Gastroesophageal sphincter (tissue), 4 donors: ENCODE results near the gene NLGN1. TPM values are rescaled to one million over a fixed set of nuclear protein-coding genes. Genes with fewer than 3 reads are reported as not detected.
"Not testable (repeated sequence)": the region's sequence is repeated elsewhere in the genome, so short reads cannot be mapped to it uniquely, and the experiment has no call there.

Experiments
- ATAC-seq: fragments of 150-250 bp; one replicate; pipeline ENCODE4 v1.9.1; 2016; ENCODE audit warnings: mild to moderate bottlenecking, moderate library complexity
- H3K27ac ChIP-seq, 4 donors: fragments of 200-600 bp; sonication (generic) in 3 of 4; 1 replicate in 3 of 4; 2 replicates in 1 of 4; pipeline ENCODE4 v1.5.1; 2016 to 2019
- H3K27me3 ChIP-seq: fragments of 200-600 bp; sonication (generic); one replicate; pipeline ENCODE4 v1.5.1; 2019
- H3K36me3 ChIP-seq, 2 donors: fragments of 200-600 bp; sonication (generic); one replicate each; pipeline ENCODE4 v1.5.1; 2019; ENCODE audit warnings: control low read depth in 1 of 2
- H3K4me1 ChIP-seq, 3 donors: fragments of 200-600 bp; sonication (generic); 1 replicate in 2 of 3; 2 replicates in 1 of 3; pipeline ENCODE4 v1.5.1; 2016 to 2019; ENCODE audit warnings: control low read depth in 2 of 3
- H3K4me3 ChIP-seq, 2 donors: fragments of 200-600 bp; sonication (generic); one replicate each; pipeline ENCODE4 v1.5.1; 2019; ENCODE audit warnings: mild to moderate bottlenecking in 1 of 2, moderate library complexity in 1 of 2
- H3K9me3 ChIP-seq, 3 donors: fragments of 200-600 bp; sonication (generic); one replicate each; pipeline ENCODE4 v1.5.1; 2017 to 2019; ENCODE audit warnings: control low read depth in 2 of 3
- CTCF ChIP-seq, 4 experiments: fragments of 200-600 bp in 2 of 4; fragments of 450-650 bp in 2 of 4; sonication (generic) in 1 of 4; IDR thresholded peaks; one replicate each; pipeline ENCODE4 v1.5.1; 2017 to 2019; ENCODE audit warnings: antibody characterized with exemption in 4 of 4, mild to moderate bottlenecking in 2 of 4, moderate library complexity in 2 of 4
- EP300 ChIP-seq: sonication (generic); formaldehyde crosslinking; IDR thresholded peaks from one replicate; pipeline ENCODE4 v1.6.1; 2017; ENCODE audit warnings: antibody characterized with exemption, mild to moderate bottlenecking
- POLR2A ChIP-seq, 2 donors: fragments of 450-650 bp; IDR thresholded peaks; one replicate each; pipeline ENCODE4 v1.6.1; 2017; ENCODE audit warnings: antibody characterized with exemption in 2 of 2, mild to moderate bottlenecking in 2 of 2, moderate library complexity in 1 of 2
- POLR2AphosphoS5 ChIP-seq: sonication (generic); formaldehyde crosslinking; IDR thresholded peaks from one replicate; pipeline ENCODE4 v1.6.1; 2017; ENCODE audit warnings: antibody characterized with exemption
- WGBS, 2 donors: methylation state at CpG; one replicate each; pipeline ENCODE4 v1.1.5; 2018; ENCODE audit warnings: low coverage in 1 of 2; 5-methylcytosine and 5-hydroxymethylcytosine counted together
- total RNA-seq, 4 donors: library from RNA; depleted of rRNA; stranded (reverse); fragments of >200 nt; gene quantifications; one replicate each; pipeline ENCODE4 v1.1.0, GENCODE V29; 2016

NLGN1 gene
- total RNA-seq, 4 donors from 2014 or later: 13.4 to 26.4 (median 24.0) TPM

GRCh38 chr3:173380681-173381080, 16.9 kb upstream of the NLGN1 start:
- Histone ChIP-seq H3K36me3 (no peaks in the 10 kb centered on the region), H3K9me3 (no peaks in the 10 kb centered on the region), H3K27ac (no peak overlapping the region), H3K27me3 (no peaks in the 10 kb centered on the region), H3K4me3 (no peak overlapping the region), H3K4me1 (no peaks in the 10 kb centered on the region)
- TF ChIP-seq CTCF (IDR thresholded peaks at IDR 0.05) (no peak), POLR2AphosphoS5 (no peak), EP300 (no peak), POLR2A (IDR thresholded peaks at IDR 0.05) (no peak)
- ATAC-seq: no peak
- WGBS, 2 donors: 74 to 93% methylated on average over 3 of the region's 3 CpGs

GRCh38 chr3:173381936-173382335, 15.6 kb upstream of the NLGN1 start:
- not testable (repeated sequence) for H3K4me3 ChIP-seq, H3K36me3 ChIP-seq, H3K27me3 ChIP-seq, ATAC-seq, H3K4me1 ChIP-seq, H3K9me3 ChIP-seq, H3K27ac ChIP-seq
- WGBS, 2 donors: no CpG with 5 or more reads among the region's 5 CpGs

GRCh38 chr3:173395073-173395411, 2.5 kb upstream of the NLGN1 start:
- peak overlapping the region; percentile 82 to 96 (median 95) for H3K27ac ChIP-seq
- no peaks in the 10 kb centered on the region for H3K27me3 ChIP-seq
- no peaks in the 10 kb centered on the region for H3K36me3 ChIP-seq
- ATAC-seq: peak; percentile 50
- H3K9me3 ChIP-seq: no peaks in the 10 kb centered on the region
- TF ChIP-seq EP300: no peak
- TF ChIP-seq CTCF (IDR thresholded peaks at IDR 0.05): no peak
- TF ChIP-seq POLR2A (IDR thresholded peaks at IDR 0.05): no peak
- TF ChIP-seq POLR2AphosphoS5: no peak
- peak overlapping the region; percentile 60 to 80 for H3K4me3 ChIP-seq
- WGBS, 2 donors: 1 to 3% methylated on average over 10 of the region's 10 CpGs
- H3K4me1 ChIP-seq: peaks cover 0 to 37% (median 7%) of the 10 kb centered on the region in 3 donors

- H3K9me3 ChIP-seq: no peaks in the 10 kb centered on the region
- WGBS, 2 donors: 0 to 4% methylated on average over 11 to 28 of the region's 71 CpGs
- no peaks in the 10 kb centered on the region for H3K27me3 ChIP-seq
- peak overlapping the region; percentile 60 to 80 for H3K4me3 ChIP-seq
- TF ChIP-seq EP300: no peak
- peak; percentile 80 to 81 for TF ChIP-seq POLR2A (IDR thresholded peaks at IDR 0.05)
- TF ChIP-seq POLR2AphosphoS5: peak; percentile 91
- peak overlapping the region; percentile 82 to 96 (median 95) for H3K27ac ChIP-seq
- no peaks in the 10 kb centered on the region for H3K36me3 ChIP-seq
- peak; percentile 93 for ATAC-seq
- peaks cover 0 to 40% (median 7%) of the 10 kb centered on the region in 3 donors for H3K4me1 ChIP-seq
Observed at GRCh38 chr3:173395412-173396181, 1.9 kb upstream of the NLGN1 start.

- ATAC-seq: no peak
Observed at GRCh38 chr3:173396191-173397041, 1.1 kb upstream of the NLGN1 start.

More at GRCh38 chr3:173396191-173397041, 1.1 kb upstream of the NLGN1 start:
- H3K36me3 ChIP-seq: no peaks in the 10 kb centered on the region
- peak overlapping the region; percentile 60 to 80 for H3K4me3 ChIP-seq
- peak overlapping the region; percentile 82 to 96 (median 95) for H3K27ac ChIP-seq
- 0 to 1% methylated on average over 19 to 25 of the region's 29 CpGs for WGBS, 2 donors
- TF ChIP-seq POLR2A (IDR thresholded peaks at IDR 0.05): no peak
- no peak for TF ChIP-seq EP300
- TF ChIP-seq CTCF (IDR thresholded peaks at IDR 0.05): no peak
- TF ChIP-seq POLR2AphosphoS5: no peak
- H3K4me1 ChIP-seq: peaks cover 0 to 48% (median 7%) of the 10 kb centered on the region in 3 donors
- H3K27me3 ChIP-seq: no peaks in the 10 kb centered on the region
- H3K9me3 ChIP-seq: no peaks in the 10 kb centered on the region
